HepG2 (cell line): ENCODE results near the gene MGAT1. TPM values are rescaled to one million over a fixed set of nuclear protein-coding genes. Genes with fewer than 3 reads are reported as not detected.

ENCODE experiments used
- ATAC-seq: fragments of 200-7000 bp; cut with Tn5 transposase; 3 replicates; pipeline ENCODE4 v1.9.1; 2020; ENCODE audit warnings: mild to moderate bottlenecking, moderate library complexity
- BruUV-seq: library from RNA; stranded (reverse); fragments of 400-500 nt; replicated peaks from 2 replicates; lab custom pipeline; 2021; lab: Mats Ljungman, UMichigan
- CTCF ChIA-PET: fragments of 300-600 bp; formaldehyde crosslinking; extraction: SDS; loops from one replicate; lab custom pipeline; 2021; ENCODE audit warnings: low total read pairs, inconsistent platforms, low intra/inter-chr PET ratio; lab: Yijun Ruan, JAX
- POLR2A ChIA-PET: fragments of 350-600 bp; sonication (Branson Sonifier 250); formaldehyde crosslinking; loops from one replicate; lab custom pipeline; 2020; ENCODE audit warnings: antibody characterized with exemption, inconsistent platforms; lab: Yijun Ruan, JAX
- DNase-seq: peaks from one replicate; pipeline ENCODE4 v3.0.0-alpha.2; 2015; ENCODE audit warnings: low spot score
- FAIRE-seq: peaks from 3 replicates; lab custom pipeline; 2011; peaks lifted over from hg19 to GRCh38; lab: Jason Lieb, UNC
- H2AFZ ChIP-seq: one replicate; pipeline ENCODE4 v1.6.1; 2011; ENCODE audit warnings: low read length, inconsistent platforms
- H3K27ac ChIP-seq: fragments of 300-600 bp; 3 replicates; pipeline ENCODE4 v1.8.0; 2011; ENCODE audit warnings: mixed run types, mild to moderate bottlenecking, mixed read lengths, low read length, inconsistent platforms; ENCODE audit not compliant: insufficient read depth; ENCODE audit errors: extremely low read length
- H3K27me3 ChIP-seq, 2 experiments: fragments of 200-600 bp in 1 of 2; 2 replicates in 1 of 2; 3 replicates in 1 of 2; pipeline versions ENCODE4 v1.6.0 to v1.8.0; 2011; ENCODE audit warnings: low read length in 2 of 2, mild to moderate bottlenecking in 2 of 2, moderate library complexity in 2 of 2, inconsistent platforms in 1 of 2; ENCODE audit not compliant: insufficient read depth in 2 of 2, control insufficient read depth in 1 of 2
- H3K36me3 ChIP-seq, 2 experiments: fragments of 200-600 bp in 1 of 2; replicated peaks in 1 of 2; 2 replicates in 1 of 2; 3 replicates in 1 of 2; pipeline versions ENCODE4 v1.5.1 to v1.8.0; 2011; ENCODE audit warnings: low read length in 2 of 2, inconsistent platforms in 1 of 2; ENCODE audit not compliant: insufficient read depth in 2 of 2, control insufficient read depth in 1 of 2
- H3K4me1 ChIP-seq: 2 replicates; pipeline ENCODE4 v1.5.1; 2012; ENCODE audit warnings: low read length, inconsistent platforms; ENCODE audit not compliant: insufficient read depth
- H3K4me2 ChIP-seq: 2 replicates; pipeline ENCODE4 v1.6.0; 2011; ENCODE audit warnings: low read depth, low read length, inconsistent platforms
- H3K4me3 ChIP-seq, 3 experiments: fragments of 200-600 bp in 1 of 3; sonication (generic), shearing (Covaris generic) in 1 of 3; replicated peaks in 1 of 3; 2 replicates each; pipeline ENCODE4 v1.5.1; 2011 to 2016; ENCODE audit warnings: low read length in 3 of 3, inconsistent platforms in 2 of 3, low read depth in 2 of 3, mild to moderate bottlenecking in 2 of 3, control low read depth in 1 of 3, mixed read lengths in 1 of 3; ENCODE audit not compliant: insufficient read depth in 1 of 3
- H3K79me2 ChIP-seq: one replicate; pipeline ENCODE4 v1.6.1; 2011; ENCODE audit warnings: low read length, inconsistent platforms; ENCODE audit not compliant: insufficient read depth
- H3K9ac ChIP-seq: 2 replicates; pipeline ENCODE4 v1.6.0; 2011; ENCODE audit warnings: mild to moderate bottlenecking, low read depth, low read length, inconsistent platforms; ENCODE audit not compliant: insufficient read depth
- H3K9me3 ChIP-seq: 2 replicates; pipeline ENCODE4 v1.5.1; 2012; ENCODE audit warnings: mild to moderate bottlenecking, low read length
- H4K20me1 ChIP-seq: 2 replicates; pipeline ENCODE4 v1.6.0; 2011; ENCODE audit warnings: inconsistent platforms, mild to moderate bottlenecking, low read length, moderate library complexity; ENCODE audit not compliant: insufficient read depth
- BHLHE40 ChIP-seq: IDR thresholded peaks from 2 replicates; pipeline ENCODE4 v1.6.1; 2011; ENCODE audit warnings: low read length, improper control_type of control experiment
- BRCA1 ChIP-seq: sonication (generic); formaldehyde crosslinking; IDR thresholded peaks from 2 replicates; pipeline ENCODE4 v1.4.0; 2020; ENCODE audit warnings: missing genetic modification reagents
- CBX5 ChIP-seq: sonication (generic); formaldehyde crosslinking; IDR thresholded peaks from 2 replicates; pipeline ENCODE4 v1.4.0; 2020; ENCODE audit warnings: missing genetic modification reagents, borderline replicate concordance
- ERF ChIP-seq: IDR thresholded peaks from 2 replicates; pipeline ENCODE4 v1.6.1; 2018; ENCODE audit warnings: missing biosample characterization, missing genetic modification reagents
- GPBP1L1 ChIP-seq: sonication (generic); formaldehyde crosslinking; IDR thresholded peaks from 2 replicates; pipeline ENCODE4 v1.5.0; 2020; ENCODE audit warnings: mild to moderate bottlenecking, missing genetic modification reagents
- MXD4 ChIP-seq: IDR thresholded peaks from 2 replicates; pipeline ENCODE4 v1.6.1; 2016; ENCODE audit warnings: mild to moderate bottlenecking, missing biosample characterization, missing genetic modification reagents
- NFKBIZ ChIP-seq: IDR thresholded peaks from 2 replicates; pipeline ENCODE4 v1.6.1; 2018; ENCODE audit warnings: missing genetic modification reagents, missing compliant biosample characterization
- PHB2 ChIP-seq: fragments of 450-650 bp; IDR thresholded peaks from 2 replicates; pipeline ENCODE4 v1.6.1; 2018; ENCODE audit not compliant: partially characterized antibody
- RORA ChIP-seq: sonication (generic); formaldehyde crosslinking; IDR thresholded peaks from 2 replicates; pipeline ENCODE4 v1.5.0; 2020; ENCODE audit warnings: mild to moderate bottlenecking, missing genetic modification reagents, moderate library complexity
- SSRP1 ChIP-seq: IDR thresholded peaks from 2 replicates; pipeline ENCODE4 v1.6.1; 2016; ENCODE audit warnings: control low read depth
- THAP11 ChIP-seq: IDR thresholded peaks from 2 replicates; pipeline ENCODE4 v1.6.1; 2016; ENCODE audit warnings: missing biosample characterization, missing genetic modification reagents
- TOE1 ChIP-seq: sonication (generic); formaldehyde crosslinking; IDR thresholded peaks from 2 replicates; pipeline ENCODE4 v1.4.0; 2020; ENCODE audit warnings: mild to moderate bottlenecking, missing genetic modification reagents
- ZNF205 ChIP-seq: IDR thresholded peaks from 2 replicates; pipeline ENCODE4 v1.6.1; 2018; ENCODE audit warnings: missing biosample characterization, missing genetic modification reagents
- ZNF331 ChIP-seq: sonication (generic); formaldehyde crosslinking; IDR thresholded peaks from 2 replicates; pipeline ENCODE4 v1.4.0; 2020; ENCODE audit warnings: missing genetic modification reagents
- ZNF335 ChIP-seq: sonication (generic); formaldehyde crosslinking; IDR thresholded peaks from 2 replicates; pipeline ENCODE4 v1.4.0; 2020; ENCODE audit warnings: missing genetic modification reagents
- ZNF512B ChIP-seq: sonication (generic); formaldehyde crosslinking; IDR thresholded peaks from 2 replicates; pipeline ENCODE4 v1.5.1; 2020; ENCODE audit warnings: missing genetic modification reagents, mild to moderate bottlenecking, borderline replicate concordance
- ZNF616 ChIP-seq: sonication (generic); formaldehyde crosslinking; IDR thresholded peaks from 2 replicates; pipeline ENCODE4 v1.5.0; 2020; ENCODE audit warnings: low read depth, mild to moderate bottlenecking, missing genetic modification reagents
- WGBS: methylation state at CpG from one replicate; pipeline ENCODE4 v1.1.6; 2017; ENCODE audit warnings: low lambda C conversion rate; 5-methylcytosine and 5-hydroxymethylcytosine counted together
- in situ Hi-C: cut with HindIII; loops from 2 replicates; pipeline ENCODE4 v1.10.0; 2017; ENCODE audit warnings: low pct_unique_long_range_greater_than_20kb; ENCODE audit not compliant: extremely low pct_ligation_motif_present
- intact Hi-C: fragments of 100-400 bp; cut with micrococcal nuclease; formaldehyde crosslinking; loops from one replicate; pipeline ENCODE4 v1.10.0; 2022; ENCODE audit not compliant: unreplicated experiment
- polyA plus RNA-seq, 8 experiments: library from polyadenylated mRNA; depleted of rRNA in 3 of 8; stranded (reverse) in 7 of 8; unstranded in 1 of 8; fragments of >200 nt; fragmentation: Illumina TruSeq in 4 of 8; extraction: Trizol in 4 of 8; gene quantifications; 2 replicates each; pipeline versions ENCODE4 v1.2.1 to v1.2.3, GENCODE V29; 2011 to 2016; ENCODE audit warnings: low read depth in 4 of 8, missing spikeins in 1 of 8, mixed read lengths in 1 of 8; ENCODE audit not compliant: insufficient read depth in 1 of 8
- total RNA-seq, 5 experiments: library from RNA; depleted of rRNA; stranded (reverse); fragments of >200 nt; fragmentation: Illumina TruSeq; extraction: Trizol; gene quantifications; 2 replicates each; pipeline ENCODE4 v1.2.3, GENCODE V29; 2016; ENCODE audit warnings: low read depth in 1 of 5

Gene MGAT1
- total and polyA plus RNA-seq, 2 of the 13 experiments (the other 11 are each of a cell fraction or from before 2014, with no cell fraction given) = 50.1 to 55.3 TPM

- BruUV-seq = no TSS peak
- no peaks in the 10 kb centered on the region for H4K20me1 ChIP-seq
- WGBS = 52% methylated on average over 10 of the region's 10 CpGs
- CTCF ChIA-PET = no interaction called here
- H3K9ac ChIP-seq = no peak overlapping the region
- FAIRE-seq = no peak
- POLR2A ChIA-PET = no interaction called here
- ATAC-seq = no peak
- H2AFZ ChIP-seq = no peak overlapping the region
- H3K9me3 ChIP-seq = no peaks in the 10 kb centered on the region
- H3K36me3 ChIP-seq = no peaks in the 10 kb centered on the region
- TF ChIP-seq NFKBIZ (CRISPR knock-in tag) (no peak), TOE1 (no peak), THAP11 (no peak)
- no peak overlapping the region for H3K4me2 ChIP-seq
- in situ Hi-C loops (loop anchor here (10.0 kb wide), 1 partner anchor 375 kb away; no protein-coding TSS in a partner anchor), intact Hi-C loops (loop anchor here (5.0 kb wide), 1 partner anchor 82 kb away; the partner anchor contains the start of gene ZFP62)
- peaks cover 2% of the 10 kb centered on the region for H3K4me1 ChIP-seq
- no peak overlapping the region for H3K4me3 ChIP-seq
- H3K27me3 ChIP-seq = peaks cover 0 to 17% of the 10 kb centered on the region in 2 experiments; a peak in 1 of 5 replicates
- H3K79me2 ChIP-seq = no peaks in the 10 kb centered on the region
- H3K27ac ChIP-seq = no peak overlapping the region
- DNase-seq = no peak
Observed at GRCh38 chr5:180779985-180780610, 22.5 kb downstream of the MGAT1 start.

GRCh38 chr5:180777475-180777874 is 25.1 kb downstream of the MGAT1 start:
- no peak overlapping the region for H3K4me3 ChIP-seq
- H3K9me3 ChIP-seq = no peaks in the 10 kb centered on the region; the same call in 1 of the 2 replicates
- H3K4me2 ChIP-seq = no peak overlapping the region
- intact Hi-C loops (no loop called here), in situ Hi-C loops (no loop called here)
- WGBS = 100% methylated on average over 1 of the region's 1 CpG
- H2AFZ ChIP-seq = no peak overlapping the region
- H3K9ac ChIP-seq = no peak overlapping the region
- FAIRE-seq = no peak
- ATAC-seq = no peak
- no peak for DNase-seq
- H3K36me3 ChIP-seq = no peaks in the 10 kb centered on the region
- no peaks in the 10 kb centered on the region for H4K20me1 ChIP-seq
- no peak overlapping the region for H3K27ac ChIP-seq
- no peaks in the 10 kb centered on the region for H3K4me1 ChIP-seq
- CTCF ChIA-PET = no interaction called here
- peaks cover 0 to 17% of the 10 kb centered on the region in 2 experiments; a peak in 1 of 5 replicates for H3K27me3 ChIP-seq
- BruUV-seq = no TSS peak
- POLR2A ChIA-PET = no interaction called here
- H3K79me2 ChIP-seq = no peaks in the 10 kb centered on the region
- TF ChIP-seq ZNF205 (no peak), ZNF331 (no peak), BHLHE40 (no peak), SSRP1 (CRISPR knock-in tag) (no peak), CBX5 (CRISPR knock-in tag) (no peak), GPBP1L1 (no peak), ZNF616 (CRISPR knock-in tag) (no peak), MXD4 (CRISPR knock-in tag) (no peak), ERF (no peak), RORA (no peak), ZNF335 (no peak), ZNF512B (CRISPR knock-in tag) (no peak), PHB2 (no peak), BRCA1 (CRISPR knock-in tag) (no peak)
